ENCODE results near the gene OBSCN. TPM values are rescaled to one million over a fixed set of nuclear protein-coding genes. Genes with fewer than 3 reads are reported as not detected.

The OBSCN gene
- total and polyA plus RNA-seq, 2 of the 4 experiments (the other 2 are of a cell fraction) = 4.1 to 9.5 TPM

GRCh38 chr1:228381356-228381755 is 173.5 kb downstream of the OBSCN start:
- peak; percentile 38 for DNase-seq

More at GRCh38 chr1:228381356-228381755, 173.5 kb downstream of the OBSCN start:
- H2AK5ac ChIP-seq (ENCODE audit: low read depth, low read length) = no peak overlapping the region
- H3K14ac ChIP-seq (replicated peaks; ENCODE audit: low read depth, low read length) = no peak overlapping the region
- POLR2A ChIA-PET (ENCODE audit: unreplicated experiment) = no interaction called here
- H3K4me1 ChIP-seq (ENCODE audit: control insufficient read depth, insufficient read depth, low read length) = peaks cover 6% of the 10 kb centered on the region; the same call in 1 of the 2 replicates
- in situ Hi-C loops (cut with MboI; ENCODE audit: low sequenced_read_pairs) = no loop called here
- H2BK5ac ChIP-seq (ENCODE audit: low read depth, low read length, poor library complexity, severe bottlenecking) = no peak overlapping the region
- no CpG with 5 or more reads among the region's 2 CpGs for WGBS, 2 experiments (ENCODE audit: extremely low coverage in 2 of 2, insufficient read length in 1 of 2)
- H3K4me3 ChIP-seq (ENCODE audit: insufficient read depth, low read depth, low read length) = no peak overlapping the region
- H3K9ac ChIP-seq (ENCODE audit: low read depth, low read length) = no peak overlapping the region
- no peak overlapping the region for H4K8ac ChIP-seq (ENCODE audit: low read depth in 2 of 2, low read length in 2 of 2)
- intact Hi-C loops (cut with micrococcal nuclease) = no loop called here
- no peak overlapping the region for H3K23ac ChIP-seq (ENCODE audit: low read depth, low read length)
- no peaks in the 10 kb centered on the region; the same call in 1 of the 2 replicates for H3K9me3 ChIP-seq (ENCODE audit: control insufficient read depth, insufficient read depth, low read length)
- ATAC-seq (ENCODE audit: low read depth) = no peak
- H2BK15ac ChIP-seq (ENCODE audit: low read depth, low read length) = no peak overlapping the region
- dilution Hi-C loops (cut with HindIII; ENCODE audit: low sequenced_read_pairs, unreplicated experiment) = no loop called here
- BruUV-seq (replicated peaks) = no TSS peak
- H4K91ac ChIP-seq (ENCODE audit: insufficient read depth, low read depth, low read length) = no peak overlapping the region
- no peaks in the 10 kb centered on the region for H3K79me1 ChIP-seq (ENCODE audit: low read depth in 1 of 2, low read length in 2 of 2)
- H3K27ac ChIP-seq (ENCODE audit: insufficient read depth, low read length) = no peak overlapping the region
- TF ChIP-seq MAFK (IDR thresholded peaks at IDR 0.05; ENCODE audit: low read depth, low read length) (no peak), CHD1 (IDR thresholded peaks at IDR 0.05; ENCODE audit: low read depth, low read length) (no peak)
- no peak overlapping the region for H2BK20ac ChIP-seq (ENCODE audit: low read depth, low read length)
- H2AFZ ChIP-seq (replicated peaks; ENCODE audit: low read length, poor library complexity) = no peak overlapping the region
- H3K18ac ChIP-seq (ENCODE audit: low read depth, low read length) = no peak overlapping the region
- H3K27me3 ChIP-seq (ENCODE audit: control insufficient read depth, insufficient read depth, low read length) = no peaks in the 10 kb centered on the region
- peaks cover 5% of the 10 kb centered on the region; the same call in 1 of the 2 replicates for H3K9me1 ChIP-seq (ENCODE audit: insufficient read depth, low read length)
- no peak overlapping the region for H3K56ac ChIP-seq (ENCODE audit: extremely low read depth, insufficient read depth, low read length)
- no peak overlapping the region for H3K4ac ChIP-seq (ENCODE audit: low read depth, low read length)
- CTCF ChIA-PET = interaction anchor here (0.8 to 1.3 kb wide), 2 partner anchors 12 to 251 kb away, joined by 3 to 4 read pairs; no protein-coding TSS in a partner anchor
- no peak overlapping the region for H2BK120ac ChIP-seq (ENCODE audit: low read depth, low read length)
- H4K20me1 ChIP-seq (ENCODE audit: insufficient read depth, low read length) = no peaks in the 10 kb centered on the region
- H3K4me2 ChIP-seq (ENCODE audit: low read depth, low read length) = no peak overlapping the region
- H4K5ac ChIP-seq (ENCODE audit: low read depth, low read length) = no peak overlapping the region
- peaks cover 3% of the 10 kb centered on the region; the same call in 1 of the 2 replicates for H3K36me3 ChIP-seq (ENCODE audit: control insufficient read depth, insufficient read depth, low read length)
- H2AK9ac ChIP-seq (replicated peaks; ENCODE audit: low read depth, low read length, poor library complexity) = no peak overlapping the region
